GM23248 (cell line): ENCODE data around the gene KIFC3. TPM values are rescaled to one million over a fixed set of nuclear protein-coding genes. Genes with fewer than 3 reads are reported as not detected.
"Not testable (repeated sequence)": the region's sequence is repeated elsewhere in the genome, so short reads cannot be mapped to it uniquely, and the experiment has no call there.

Experiments used
- DNase-seq: peaks from one replicate; pipeline ENCODE4 v3.0.0-alpha.2; 2015
- H2AFZ ChIP-seq: fragments of 200-600 bp; sonication (generic); 2 replicates; pipeline ENCODE4 v1.6.1; 2016; ENCODE audit warnings: antibody characterized with exemption
- H3F3A ChIP-seq: fragments of 200-600 bp; sonication (generic); 2 replicates; pipeline ENCODE4 v1.6.1; 2016; ENCODE audit warnings: mild to moderate bottlenecking, antibody characterized with exemption, mixed run types; ENCODE audit not compliant: insufficient read depth
- H3K27ac ChIP-seq: fragments of 200-600 bp; sonication (generic); 2 replicates; pipeline ENCODE4 v1.5.1; 2016; ENCODE audit warnings: mild to moderate bottlenecking
- H3K27me3 ChIP-seq: fragments of 200-600 bp; sonication (generic); replicated peaks from 2 replicates; pipeline ENCODE4 v1.6.1; 2016; ENCODE audit warnings: mild to moderate bottlenecking; ENCODE audit not compliant: insufficient read depth
- H3K36me3 ChIP-seq: fragments of 200-600 bp; sonication (generic); 2 replicates; pipeline ENCODE4 v1.6.1; 2016; ENCODE audit warnings: low read depth, mild to moderate bottlenecking
- H3K4me1 ChIP-seq: fragments of 200-600 bp; sonication (generic); 2 replicates; pipeline ENCODE4 v1.6.1; 2016; ENCODE audit warnings: mild to moderate bottlenecking; ENCODE audit not compliant: insufficient read depth
- H3K4me2 ChIP-seq: fragments of 200-600 bp; sonication (generic); one replicate; pipeline ENCODE4 v1.6.1; 2016; ENCODE audit warnings: mild to moderate bottlenecking; ENCODE audit not compliant: unreplicated experiment
- H3K4me3 ChIP-seq: fragments of 200-600 bp; sonication (generic); 2 replicates; pipeline ENCODE4 v1.5.1; 2016; ENCODE audit warnings: mild to moderate bottlenecking
- H3K79me2 ChIP-seq: fragments of 200-600 bp; sonication (generic); 2 replicates; pipeline ENCODE4 v1.6.1; 2016; ENCODE audit warnings: mild to moderate bottlenecking; ENCODE audit not compliant: insufficient read depth
- H3K9ac ChIP-seq: fragments of 200-600 bp; sonication (generic); 2 replicates; pipeline ENCODE4 v1.6.1; 2016; ENCODE audit warnings: mild to moderate bottlenecking
- H3K9me2 ChIP-seq: fragments of 200-600 bp; sonication (generic); 2 replicates; pipeline ENCODE4 v1.6.1; 2016; ENCODE audit warnings: mixed run types, mild to moderate bottlenecking, moderate library complexity; ENCODE audit not compliant: insufficient read depth
- H3K9me3 ChIP-seq: fragments of 200-600 bp; sonication (generic); one replicate; pipeline ENCODE4 v1.6.1; 2017; ENCODE audit warnings: low read depth
- H4K20me1 ChIP-seq: fragments of 200-600 bp; sonication (generic); 2 replicates; pipeline ENCODE4 v1.6.0; 2016; ENCODE audit not compliant: insufficient read depth
- EZH2 ChIP-seq: fragments of 200-600 bp; sonication (generic); IDR thresholded peaks from 2 replicates; pipeline ENCODE4 v1.6.1; 2018; ENCODE audit warnings: antibody characterized with exemption, mild to moderate bottlenecking; ENCODE audit not compliant: insufficient read depth, poor library complexity, severe bottlenecking
- EZH2phosphoT487 ChIP-seq: fragments of 200-600 bp; sonication (generic); IDR thresholded peaks from 2 replicates; pipeline ENCODE4 v1.6.1; 2018; ENCODE audit warnings: antibody characterized with exemption, moderate library complexity, mild to moderate bottlenecking, low read depth; ENCODE audit not compliant: insufficient read depth
- WGBS, 2 experiments: methylation state at CpG; one replicate each; pipeline ENCODE4 v1.1.6; 2015 to 2017; ENCODE audit warnings: low lambda C conversion rate in 2 of 2, low coverage in 1 of 2; ENCODE audit errors: missing lambda C conversion rate in 2 of 2; 5-methylcytosine and 5-hydroxymethylcytosine counted together
- in situ Hi-C: fragments of 300-500 bp; cut with MboI; formaldehyde crosslinking; loops from 2 replicates; pipeline ENCODE4 v1.15.0; 2020
- polyA plus RNA-seq: library from polyadenylated mRNA; unstranded; fragments of >200 nt; fragmentation: Nextera tagmentation; extraction: Ambion mirVana; gene quantifications from 2 replicates; pipeline ENCODE4 v1.2.1, GENCODE V29; 2016
- total RNA-seq: library from RNA; depleted of rRNA; stranded (reverse); fragments of >200 nt; shearing (Covaris generic); gene quantifications from 2 replicates; pipeline ENCODE4 v1.2.3, GENCODE V29; 2014

KIFC3 gene
- total and polyA plus RNA-seq, 2 experiments from 2014 or later, result 27.0 to 65.3 TPM

- Histone ChIP-seq H3K4me3 (no peak overlapping the region), H3K9me2 (no peaks in the 10 kb centered on the region), H3K9ac (no peak overlapping the region), H2AFZ (no peak overlapping the region), H4K20me1 (no peaks in the 10 kb centered on the region), H3K4me1 (peaks cover 1% of the 10 kb centered on the region), H3K4me2 (no peak overlapping the region), H3K27me3 (no peaks in the 10 kb centered on the region; the same call in none of the 2 replicates), H3K9me3 (no peaks in the 10 kb centered on the region), H3K79me2 (no peaks in the 10 kb centered on the region), H3F3A (no peaks in the 10 kb centered on the region; the same call in 1 of the 2 replicates), H3K27ac (no peak overlapping the region), H3K36me3 (no peaks in the 10 kb centered on the region)
- in situ Hi-C loops, result no loop called here
- no peak for DNase-seq
- WGBS, 2 experiments, result 84% methylated on average over 8 of the region's 8 CpGs
- no peak for TF ChIP-seq EZH2phosphoT487
- TF ChIP-seq EZH2, result no peak
Observed at GRCh38 chr16:57840833-57841232, 38.5 kb upstream of the KIFC3 start.

- no peak overlapping the region for H3K4me2 ChIP-seq
- no peak overlapping the region for H3K4me3 ChIP-seq
- H2AFZ ChIP-seq, result no peak overlapping the region
- no peak overlapping the region for H3K9ac ChIP-seq
- peaks cover 14% of the 10 kb centered on the region for H3F3A ChIP-seq
- no peaks in the 10 kb centered on the region for H4K20me1 ChIP-seq
- no peaks in the 10 kb centered on the region for H3K9me2 ChIP-seq
- H3K27ac ChIP-seq, result no peak overlapping the region
- no peaks in the 10 kb centered on the region for H3K79me2 ChIP-seq
- no peak for DNase-seq
- TF ChIP-seq EZH2 (no peak), EZH2phosphoT487 (no peak)
- peaks cover 15% of the 10 kb centered on the region for H3K4me1 ChIP-seq
- WGBS, 2 experiments, result 81% methylated on average over 13 of the region's 13 CpGs
- in situ Hi-C loops, result no loop called here
- H3K27me3 ChIP-seq, result no peaks in the 10 kb centered on the region
- no peaks in the 10 kb centered on the region for H3K36me3 ChIP-seq
- H3K9me3 ChIP-seq, result no peaks in the 10 kb centered on the region
Observed at GRCh38 chr16:57838161-57838560, 35.9 kb upstream of the KIFC3 start.

DNA sequence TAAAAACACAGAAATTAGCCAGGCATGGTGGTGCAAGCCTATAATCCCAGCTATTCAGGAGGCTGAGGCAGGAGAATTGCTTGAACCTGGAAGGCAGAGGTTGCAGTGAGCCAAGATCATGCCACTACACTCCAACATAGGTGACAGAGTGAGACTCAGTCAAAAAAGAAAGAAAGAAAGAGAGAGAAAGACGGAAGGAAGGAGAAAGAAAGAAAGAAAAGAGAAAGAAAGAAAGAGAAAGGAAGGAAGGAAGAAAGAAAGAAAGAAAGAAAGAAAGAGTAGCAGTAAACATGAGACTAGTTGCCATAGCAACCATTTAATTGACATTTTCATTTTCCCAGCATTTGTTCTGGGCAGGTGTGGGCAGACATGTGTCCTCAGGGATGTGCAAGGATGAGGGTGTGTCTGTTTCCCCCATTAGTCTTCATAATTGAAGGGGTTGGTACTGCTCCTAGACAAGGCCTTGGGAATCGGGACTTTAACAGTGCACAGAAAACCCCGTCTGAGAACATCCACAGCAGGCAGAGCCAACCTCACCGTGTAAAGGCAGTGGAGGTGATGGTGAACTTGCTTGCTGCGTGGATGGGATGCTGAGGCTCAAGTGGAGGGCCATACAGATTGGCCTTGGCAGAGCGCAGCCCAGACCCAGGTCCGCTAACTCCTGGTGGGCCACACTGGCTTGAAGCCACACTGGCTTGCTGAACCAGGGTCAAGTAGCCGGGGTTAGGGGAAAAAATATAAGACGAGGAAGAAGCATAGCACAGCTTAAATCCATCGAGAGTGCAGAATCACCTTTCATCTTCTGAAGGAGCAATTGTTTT is 35.2 kb upstream of the KIFC3 start:
- no peak overlapping the region for H3K4me3 ChIP-seq
- TF ChIP-seq EZH2phosphoT487 (no peak), EZH2 (no peak)
- H3K36me3 ChIP-seq, result no peaks in the 10 kb centered on the region
- no peaks in the 10 kb centered on the region for H3K27me3 ChIP-seq
- peaks cover 14% of the 10 kb centered on the region for H3F3A ChIP-seq
- H3K4me2 ChIP-seq, result no peak overlapping the region
- no peak overlapping the region for H3K27ac ChIP-seq
- H4K20me1 ChIP-seq, result no peaks in the 10 kb centered on the region
- 69 to 83% methylated on average over 10 of the region's 10 CpGs for WGBS, 2 experiments
- H2AFZ ChIP-seq, result no peak overlapping the region
- no peaks in the 10 kb centered on the region for H3K9me3 ChIP-seq
- H3K79me2 ChIP-seq, result no peaks in the 10 kb centered on the region
- DNase-seq, result no peak
- no peak overlapping the region for H3K9ac ChIP-seq
- in situ Hi-C loops, result no loop called here
- peaks cover 15% of the 10 kb centered on the region for H3K4me1 ChIP-seq
- no peaks in the 10 kb centered on the region for H3K9me2 ChIP-seq

DNA sequence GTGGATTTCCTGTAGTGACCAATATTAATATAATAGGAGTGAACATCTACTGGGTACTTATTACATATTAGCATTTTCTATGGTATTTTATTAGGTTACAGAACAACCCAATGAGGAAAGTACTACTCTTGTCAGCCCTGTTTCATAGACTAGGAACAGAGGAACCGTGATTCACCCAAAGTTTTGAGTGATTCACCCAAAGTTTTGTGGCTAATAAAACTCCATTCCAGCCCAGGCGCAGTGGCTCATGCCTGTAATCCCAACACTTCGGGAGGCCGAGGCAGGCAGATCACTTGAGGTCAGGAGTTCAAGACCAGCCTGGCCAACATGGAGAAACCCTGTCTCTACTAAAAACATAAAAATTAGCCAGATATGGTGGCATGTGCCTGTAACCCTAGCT is 33.1 kb upstream of the KIFC3 start:
- WGBS, 2 experiments, result 19 to 20% methylated on average over 4 of the region's 4 CpGs
- H3K36me3 ChIP-seq, H4K20me1 ChIP-seq, H3K9ac ChIP-seq, H3K9me3 ChIP-seq, H3K79me2 ChIP-seq, H3K4me2 ChIP-seq, in situ Hi-C loops, H3K9me2 ChIP-seq, H3K4me3 ChIP-seq, H2AFZ ChIP-seq, H3K27me3 ChIP-seq: not testable (repeated sequence)
- peaks cover 14% of the 10 kb centered on the region for H3F3A ChIP-seq
- peak; percentile 87 for DNase-seq
- peaks cover 15% of the 10 kb centered on the region for H3K4me1 ChIP-seq
- peak overlapping the region; percentile 42 for H3K27ac ChIP-seq

GRCh38 chr16:57834936-57835335 is 32.6 kb upstream of the KIFC3 start:
- DNase-seq, result peak; percentile 70
- 40 to 48% methylated on average over 5 of the region's 5 CpGs for WGBS, 2 experiments
- Histone ChIP-seq H3K9ac (no peak overlapping the region), H3K4me2 (peak overlapping the region; percentile 17), H2AFZ (no peak overlapping the region), H3K9me3 (no peaks in the 10 kb centered on the region), H3K27me3 (no peaks in the 10 kb centered on the region), H3K27ac (peak overlapping the region; percentile 42), H3K4me1 (peaks cover 15% of the 10 kb centered on the region), H3K9me2 (no peaks in the 10 kb centered on the region), H3K79me2 (no peaks in the 10 kb centered on the region), H3F3A (peaks cover 14% of the 10 kb centered on the region), H3K4me3 (no peak overlapping the region), H3K36me3 (no peaks in the 10 kb centered on the region), H4K20me1 (no peaks in the 10 kb centered on the region)
- TF ChIP-seq EZH2 (no peak), EZH2phosphoT487 (no peak)
- in situ Hi-C loops, result no loop called here
